HCT116 (cell line): ENCODE results near the gene DLL1. TPM values are rescaled to one million over a fixed set of nuclear protein-coding genes. Genes with fewer than 3 reads are reported as not detected.

Source experiments
- ATAC-seq: fragments of 200-7000 bp; cut with Tn5 transposase; 2 replicates; pipeline ENCODE4 v1.9.1; 2020; ENCODE audit warnings: mild to moderate bottlenecking, moderate library complexity
- BruUV-seq: library from RNA; stranded (reverse); fragments of 400-500 nt; replicated peaks from 2 replicates; lab custom pipeline; 2021; lab: Mats Ljungman, UMichigan
- CTCF ChIA-PET: fragments of 300-600 bp; sonication (Branson Sonifier 250); formaldehyde crosslinking; loops from one replicate; lab custom pipeline; 2021; ENCODE audit warnings: antibody characterized with exemption; lab: Charles Lee
- POLR2A ChIA-PET: fragments of 300-600, 350-600 bp; sonication (Branson Sonifier 250); formaldehyde crosslinking; loops from one replicate; lab custom pipeline; 2021; ENCODE audit warnings: antibody characterized with exemption; lab: Charles Lee
- RAD21 ChIA-PET, 2 experiments: fragments of 300-600 bp; sonication (Branson Sonifier 250); formaldehyde crosslinking; loops; one replicate each; lab custom pipeline; 2023; ENCODE audit warnings: low total read pairs in 2 of 2; ENCODE audit not compliant: uncharacterized antibody in 2 of 2, unreplicated experiment in 2 of 2, low non-redundant PET in 1 of 2; lab: Charles Lee
- DNase-seq: peaks from one replicate; pipeline ENCODE4 v3.0.0-alpha.2; 2010; ENCODE audit warnings: low read depth, low spot score
- H2AFZ ChIP-seq: fragments of 200-600 bp; shearing (Covaris generic), sonication (generic); 2 replicates; pipeline ENCODE4 v1.6.1; 2017; ENCODE audit warnings: low read depth, mixed run types, mixed read lengths, antibody characterized with exemption, low read length; ENCODE audit not compliant: poor library complexity, severe bottlenecking
- H3K27ac ChIP-seq: 2 replicates; pipeline ENCODE4 v1.5.1; 2012; ENCODE audit warnings: low read depth, low read length
- H3K27me3 ChIP-seq: fragments of 200-600 bp; sonication (generic); 2 replicates; pipeline ENCODE4 v1.6.1; 2016; ENCODE audit warnings: mixed run types, low read length, mixed read lengths; ENCODE audit not compliant: insufficient read depth
- H3K36me3 ChIP-seq, 2 experiments: fragments of 200-500 bp in 1 of 2; fragments of 200-600 bp in 1 of 2; sonication (Bioruptor generic) in 1 of 2; sonication (generic) in 1 of 2; 2 replicates each; pipeline versions ENCODE4 v1.5.1 to v1.6.1; 2014 to 2016; ENCODE audit warnings: low read length in 2 of 2, inconsistent platforms in 1 of 2, mixed read lengths in 1 of 2, mixed run types in 1 of 2; ENCODE audit not compliant: insufficient read depth in 2 of 2, control insufficient read depth in 1 of 2
- H3K4me1 ChIP-seq, 2 experiments: fragments of 200-600 bp in 1 of 2; sonication (generic) in 1 of 2; 2 replicates each; pipeline versions ENCODE4 v1.5.1 to v1.6.1; 2012 to 2017; ENCODE audit warnings: low read length in 2 of 2, inconsistent platforms in 1 of 2, mild to moderate bottlenecking in 1 of 2, mixed read lengths in 1 of 2, mixed run types in 1 of 2, moderate library complexity in 1 of 2; ENCODE audit not compliant: insufficient read depth in 2 of 2, control insufficient read depth in 1 of 2
- H3K4me2 ChIP-seq: fragments of 200-600 bp; sonication (generic); 2 replicates; pipeline ENCODE4 v1.6.1; 2017; ENCODE audit warnings: mixed run types, low read length, mixed read lengths
- H3K4me3 ChIP-seq, 2 experiments: fragments of 200-600 bp in 1 of 2; sonication (generic) in 1 of 2; replicated peaks in 1 of 2; 2 replicates each; pipeline ENCODE4 v1.5.1; 2011 to 2016; ENCODE audit warnings: low read length in 2 of 2, control low read depth in 1 of 2, low read depth in 1 of 2, mild to moderate bottlenecking in 1 of 2, mixed read lengths in 1 of 2, mixed run types in 1 of 2
- H3K79me2 ChIP-seq: fragments of 200-600 bp; sonication (generic); 2 replicates; pipeline ENCODE4 v1.6.1; 2017; ENCODE audit warnings: mild to moderate bottlenecking, mixed run types, low read length, moderate library complexity, mixed read lengths; ENCODE audit not compliant: insufficient read depth
- H3K9ac ChIP-seq: fragments of 200-600 bp; sonication (generic); 2 replicates; pipeline ENCODE4 v1.6.1; 2016; ENCODE audit warnings: low read length, mixed read lengths
- H3K9me2 ChIP-seq: fragments of 200-600 bp; sonication (generic), shearing (Covaris generic); 2 replicates; pipeline ENCODE4 v1.6.1; 2017; ENCODE audit warnings: mixed run types, mild to moderate bottlenecking, moderate library complexity; ENCODE audit not compliant: insufficient read depth
- H3K9me3 ChIP-seq, 2 experiments: fragments of 200-500 bp in 1 of 2; fragments of 200-600 bp in 1 of 2; sonication (Bioruptor generic) in 1 of 2; sonication (generic) in 1 of 2; 2 replicates each; pipeline ENCODE4 v1.6.1; 2014 to 2017; ENCODE audit warnings: low read length in 2 of 2, mixed read lengths in 2 of 2, inconsistent platforms in 1 of 2, low read depth in 1 of 2, mild to moderate bottlenecking in 1 of 2, mixed run types in 1 of 2, moderate library complexity in 1 of 2; ENCODE audit not compliant: control insufficient read depth in 1 of 2, insufficient read depth in 1 of 2
- H4K20me1 ChIP-seq: fragments of 200-600 bp; sonication (generic), shearing (Covaris generic); 2 replicates; pipeline ENCODE4 v1.6.1; 2017; ENCODE audit warnings: mixed run types, mild to moderate bottlenecking, moderate library complexity; ENCODE audit not compliant: insufficient read depth
- CBX3 ChIP-seq: IDR thresholded peaks from 2 replicates; pipeline ENCODE4 v1.6.1; 2012; ENCODE audit warnings: low read depth
- CEBPB ChIP-seq: IDR thresholded peaks from 2 replicates; pipeline ENCODE4 v1.6.1; 2012; ENCODE audit warnings: low read depth
- EGR1 ChIP-seq: IDR thresholded peaks from 2 replicates; pipeline ENCODE4 v1.6.1; 2012; ENCODE audit warnings: low read depth
- ELF1 ChIP-seq: IDR thresholded peaks from 2 replicates; pipeline ENCODE4 v1.6.1; 2012; ENCODE audit warnings: low read depth, borderline replicate concordance
- EZH2 ChIP-seq: fragments of 200-600 bp; sonication (generic); IDR thresholded peaks from 2 replicates; pipeline ENCODE4 v1.6.1; 2017; ENCODE audit warnings: antibody characterized with exemption, mixed run types
- EZH2phosphoT487 ChIP-seq: fragments of 200-600 bp; IDR thresholded peaks from 2 replicates; pipeline ENCODE4 v1.6.1; 2018; ENCODE audit warnings: antibody characterized with exemption, borderline replicate concordance
- FOSL1 ChIP-seq: IDR thresholded peaks from 2 replicates; pipeline ENCODE4 v1.6.1; 2012; ENCODE audit warnings: low read depth
- POLR2AphosphoS5 ChIP-seq: IDR thresholded peaks from 2 replicates; pipeline ENCODE4 v1.6.1; 2011; ENCODE audit warnings: mild to moderate bottlenecking, low read depth, low read length, moderate library complexity
- RAD21 ChIP-seq: IDR thresholded peaks from 2 replicates; pipeline ENCODE4 v1.6.1; 2012; ENCODE audit warnings: low read depth, mild to moderate bottlenecking
- SIN3A ChIP-seq: IDR thresholded peaks from 2 replicates; pipeline ENCODE4 v1.6.1; 2012; ENCODE audit warnings: low read depth
- TCF7L2 ChIP-seq: IDR thresholded peaks from 2 replicates; pipeline ENCODE4 v1.7.0; 2011; ENCODE audit warnings: borderline replicate concordance, inconsistent platforms; ENCODE audit not compliant: insufficient read depth, insufficient read length; ENCODE audit errors: extremely low read depth
- YY1 ChIP-seq: IDR thresholded peaks from 2 replicates; pipeline ENCODE4 v1.6.1; 2011; ENCODE audit warnings: low read length, low read depth, moderate library complexity, mild to moderate bottlenecking; ENCODE audit not compliant: insufficient replicate concordance; ENCODE audit errors: extremely low read depth
- ZFX ChIP-seq: fragments of 450-650 bp; IDR thresholded peaks from 2 replicates; pipeline ENCODE4 v1.6.1; 2017
- ZNF274 ChIP-seq: fragments of 200-500 bp; sonication (Bioruptor generic); IDR thresholded peaks from 2 replicates; pipeline ENCODE4 v1.6.1; 2014; ENCODE audit warnings: mild to moderate bottlenecking, low read depth, low read length, inconsistent platforms
- intact Hi-C: fragments of 100-400 bp; cut with micrococcal nuclease; formaldehyde crosslinking; loops from 2 replicates; pipeline ENCODE4 v1.10.0; 2022
- total RNA-seq: library from RNA; stranded (reverse); gene quantifications from one replicate; pipeline ENCODE4 v1.2.1, GENCODE V29; 2021; ENCODE audit not compliant: unreplicated experiment
- TF ChIP-seq, protein P1 (sequence below): IDR thresholded peaks from 2 replicates; pipeline ENCODE4 v1.6.1; 2012; ENCODE audit warnings: low read depth
- TF ChIP-seq, protein P2 (sequence below): IDR thresholded peaks from 2 replicates; pipeline ENCODE4 v1.6.1; 2012

Gene DLL1
- total RNA-seq, 1 experiment from 2014 or later: 5.3 TPM

DNA sequence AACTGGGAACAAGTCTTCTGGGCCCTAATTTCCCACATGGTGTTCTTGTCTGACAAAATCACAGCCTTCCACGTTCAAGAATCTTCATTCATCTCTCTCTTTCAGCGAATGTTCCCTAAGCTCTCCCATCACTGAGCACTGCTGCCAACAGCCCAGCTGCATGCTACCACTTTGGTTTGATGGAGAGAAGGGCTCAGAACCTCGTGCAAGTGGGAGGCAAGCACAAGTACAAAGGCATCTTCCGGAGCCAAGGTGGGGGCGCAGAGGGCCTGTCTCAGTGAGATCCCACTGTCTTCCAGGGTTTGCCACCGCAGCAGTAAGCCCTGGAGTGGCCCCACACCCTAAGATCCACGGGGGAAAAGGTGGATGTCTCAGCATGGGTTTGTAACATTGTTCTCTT lies 17.2 kb downstream of the DLL1 start:
- BruUV-seq: no TSS peak
- H3K9ac ChIP-seq: no peak overlapping the region
- no peaks in the 10 kb centered on the region for H3K4me1 ChIP-seq
- RAD21 ChIA-PET: no interaction called here
- H2AFZ ChIP-seq: no peak overlapping the region
- no peaks in the 10 kb centered on the region for H4K20me1 ChIP-seq
- no peaks in the 10 kb centered on the region for H3K36me3 ChIP-seq
- H3K27me3 ChIP-seq: no peaks in the 10 kb centered on the region
- no peaks in the 10 kb centered on the region for H3K79me2 ChIP-seq
- TF ChIP-seq EZH2 (no peak), RAD21 (no peak), SIN3A (no peak), EZH2phosphoT487 (no peak), YY1 (no peak), CBX3 (no peak), FOSL1 (no peak), ZNF274 (no peak), CEBPB (no peak), ZFX (no peak), ELF1 (no peak), TCF7L2 (no peak), POLR2AphosphoS5 (no peak), EGR1 (no peak)
- TF ChIP-seq, protein P1, sequence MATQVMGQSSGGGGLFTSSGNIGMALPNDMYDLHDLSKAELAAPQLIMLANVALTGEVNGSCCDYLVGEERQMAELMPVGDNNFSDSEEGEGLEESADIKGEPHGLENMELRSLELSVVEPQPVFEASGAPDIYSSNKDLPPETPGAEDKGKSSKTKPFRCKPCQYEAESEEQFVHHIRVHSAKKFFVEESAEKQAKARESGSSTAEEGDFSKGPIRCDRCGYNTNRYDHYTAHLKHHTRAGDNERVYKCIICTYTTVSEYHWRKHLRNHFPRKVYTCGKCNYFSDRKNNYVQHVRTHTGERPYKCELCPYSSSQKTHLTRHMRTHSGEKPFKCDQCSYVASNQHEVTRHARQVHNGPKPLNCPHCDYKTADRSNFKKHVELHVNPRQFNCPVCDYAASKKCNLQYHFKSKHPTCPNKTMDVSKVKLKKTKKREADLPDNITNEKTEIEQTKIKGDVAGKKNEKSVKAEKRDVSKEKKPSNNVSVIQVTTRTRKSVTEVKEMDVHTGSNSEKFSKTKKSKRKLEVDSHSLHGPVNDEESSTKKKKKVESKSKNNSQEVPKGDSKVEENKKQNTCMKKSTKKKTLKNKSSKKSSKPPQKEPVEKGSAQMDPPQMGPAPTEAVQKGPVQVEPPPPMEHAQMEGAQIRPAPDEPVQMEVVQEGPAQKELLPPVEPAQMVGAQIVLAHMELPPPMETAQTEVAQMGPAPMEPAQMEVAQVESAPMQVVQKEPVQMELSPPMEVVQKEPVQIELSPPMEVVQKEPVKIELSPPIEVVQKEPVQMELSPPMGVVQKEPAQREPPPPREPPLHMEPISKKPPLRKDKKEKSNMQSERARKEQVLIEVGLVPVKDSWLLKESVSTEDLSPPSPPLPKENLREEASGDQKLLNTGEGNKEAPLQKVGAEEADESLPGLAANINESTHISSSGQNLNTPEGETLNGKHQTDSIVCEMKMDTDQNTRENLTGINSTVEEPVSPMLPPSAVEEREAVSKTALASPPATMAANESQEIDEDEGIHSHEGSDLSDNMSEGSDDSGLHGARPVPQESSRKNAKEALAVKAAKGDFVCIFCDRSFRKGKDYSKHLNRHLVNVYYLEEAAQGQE: no peak
- TF ChIP-seq, protein P2, sequence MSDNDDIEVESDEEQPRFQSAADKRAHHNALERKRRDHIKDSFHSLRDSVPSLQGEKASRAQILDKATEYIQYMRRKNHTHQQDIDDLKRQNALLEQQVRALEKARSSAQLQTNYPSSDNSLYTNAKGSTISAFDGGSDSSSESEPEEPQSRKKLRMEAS: no peak
- ATAC-seq: no peak
- CTCF ChIA-PET: no interaction called here
- no peaks in the 10 kb centered on the region for H3K9me3 ChIP-seq
- no peak overlapping the region for H3K4me3 ChIP-seq
- no peak overlapping the region for H3K27ac ChIP-seq
- no peak for DNase-seq
- no peak overlapping the region for H3K4me2 ChIP-seq
- H3K9me2 ChIP-seq: no peaks in the 10 kb centered on the region
- intact Hi-C loops: no loop called here
- POLR2A ChIA-PET: no interaction called here
